ENCODE measurements around the gene CHRNA5.
"Not testable (repeated sequence)": the region's sequence is repeated elsewhere in the genome, so short reads cannot be mapped to it uniquely, and the experiment has no call there.

Gene CHRNA5

GRCh38 chr15:78565097-78565950, at the start of gene CHRNA5:
TSS of gene CHRNA5 (plus strand) at chr15:78565520. CDS start at chr15:78565720, 200 bp downstream.
- FAIRE-seq: peak; percentile 37
- peak; percentile 90 for DNase-seq (ENCODE audit: low spot score)

- DNase-seq (ENCODE audit: low spot score); FAIRE-seq: not testable (repeated sequence)
Observed at GRCh38 chr15:78520035-78520434, 45.3 kb upstream of the CHRNA5 start.

- no peak for FAIRE-seq
Observed at GRCh38 chr15:78524230-78524629, 41.1 kb upstream of the CHRNA5 start.

GRCh38 chr15:78527325-78527724, 38.0 kb upstream of the CHRNA5 start:
- DNase-seq (ENCODE audit: low spot score): no peak
- FAIRE-seq: no peak

More at GRCh38 chr15:78524230-78524629, 41.1 kb upstream of the CHRNA5 start:
- no peak for DNase-seq (ENCODE audit: low spot score)

- FAIRE-seq (no peak), DNase-seq (ENCODE audit: low spot score) (no peak)
Observed at GRCh38 chr15:78533331-78533730, 32.0 kb upstream of the CHRNA5 start.

- FAIRE-seq (no peak), DNase-seq (ENCODE audit: low spot score) (no peak)
Observed at GRCh38 chr15:78536134-78536533, 29.2 kb upstream of the CHRNA5 start.

- no peak for FAIRE-seq
- DNase-seq (ENCODE audit: low spot score): no peak
Observed at GRCh38 chr15:78537266-78537905, 27.9 kb upstream of the CHRNA5 start.

- FAIRE-seq (no peak), DNase-seq (ENCODE audit: low spot score) (no peak)
Observed at GRCh38 chr15:78538358-78538757, 27.0 kb upstream of the CHRNA5 start.

GRCh38 chr15:78539464-78540140, 25.7 kb upstream of the CHRNA5 start:
- not testable (repeated sequence) for DNase-seq (ENCODE audit: low spot score); FAIRE-seq

- no peak for FAIRE-seq
Observed at GRCh38 chr15:78540141-78540870, 25.0 kb upstream of the CHRNA5 start, which contains the start of gene PSMA4. TSS of gene PSMA4 (plus strand) at chr15:78540444. CDS start at chr15:78541928, 1,484 bp downstream.

GRCh38 chr15:78540871-78541743, 24.2 kb upstream of the CHRNA5 start:
- FAIRE-seq: no peak
- DNase-seq (ENCODE audit: low spot score): peak; percentile 8

More at GRCh38 chr15:78540141-78540870, 25.0 kb upstream of the CHRNA5 start, which contains the start of gene PSMA4:
- peak; percentile 96 for DNase-seq (ENCODE audit: low spot score)

GRCh38 chr15:78541744-78542034, 23.6 kb upstream of the CHRNA5 start:
- DNase-seq (ENCODE audit: low spot score) (no peak), FAIRE-seq (no peak)

GRCh38 chr15:78542647-78543046, 22.7 kb upstream of the CHRNA5 start:
- DNase-seq (ENCODE audit: low spot score) (no peak), FAIRE-seq (no peak)

- FAIRE-seq: no peak
- DNase-seq (ENCODE audit: low spot score): no peak
Observed at GRCh38 chr15:78550194-78550593, 15.1 kb upstream of the CHRNA5 start.

- no peak for DNase-seq (ENCODE audit: low spot score)
- FAIRE-seq: no peak
Observed at GRCh38 chr15:78550815-78551214, 14.5 kb upstream of the CHRNA5 start.

GRCh38 chr15:78551902-78552301, 13.4 kb upstream of the CHRNA5 start:
- no peak for FAIRE-seq

GRCh38 chr15:78552597-78552996, 12.7 kb upstream of the CHRNA5 start:
- DNase-seq (ENCODE audit: low spot score): no peak

More at GRCh38 chr15:78551902-78552301, 13.4 kb upstream of the CHRNA5 start:
- DNase-seq (ENCODE audit: low spot score): no peak

GRCh38 chr15:78560201-78560600, 5.1 kb upstream of the CHRNA5 start:
- DNase-seq (ENCODE audit: low spot score); FAIRE-seq: not testable (repeated sequence)

More at GRCh38 chr15:78552597-78552996, 12.7 kb upstream of the CHRNA5 start:
- FAIRE-seq: no peak

GRCh38 chr15:78561490-78561889, 3.8 kb upstream of the CHRNA5 start:
- DNase-seq (ENCODE audit: low spot score) (no peak), FAIRE-seq (no peak)

- DNase-seq (ENCODE audit: low spot score) (no peak), FAIRE-seq (no peak)
Observed at GRCh38 chr15:78563092-78563491, 2.2 kb upstream of the CHRNA5 start.
